ENCODE results near the gene ETV6. TPM values are rescaled to one million over a fixed set of nuclear protein-coding genes. Genes with fewer than 3 reads are reported as not detected.
A peak's percentile ranks its signal among the peaks of the same experiment; 100 is the strongest.

The ETV6 gene
- total RNA-seq, 1 donor from 2014 or later = 16.9 TPM

- DNase-seq = no peak
- peaks cover 92% of the 10 kb centered on the region for H3K4me1 ChIP-seq
- H3K4me3 ChIP-seq = no peak overlapping the region
- no peak for TF ChIP-seq CTCF (IDR thresholded peaks at IDR 0.05; ENCODE audit: borderline replicate concordance)
- intact Hi-C loops (cut with micrococcal nuclease) = no loop called here
- H3K9me3 ChIP-seq (replicated peaks) = no peaks in the 10 kb centered on the region
- peak overlapping the region; percentile 4 for H3K27ac ChIP-seq (replicated peaks)
- H3K36me3 ChIP-seq = no peaks in the 10 kb centered on the region
- H3K27me3 ChIP-seq (ENCODE audit: low read depth) = no peaks in the 10 kb centered on the region
Measured at GRCh38 chr12:11834104-11834812, 184.8 kb downstream of the ETV6 start.

GRCh38 chr12:11834931-11835330, 185.5 kb downstream of the ETV6 start:
- H3K27ac ChIP-seq (replicated peaks) = peak overlapping the region; percentile 4
- no peaks in the 10 kb centered on the region for H3K27me3 ChIP-seq (ENCODE audit: low read depth)
- no peak overlapping the region for H3K4me3 ChIP-seq
- peaks cover under 1% of the 10 kb centered on the region for H3K36me3 ChIP-seq
- no peak for TF ChIP-seq CTCF (IDR thresholded peaks at IDR 0.05; ENCODE audit: borderline replicate concordance)
- no peak for DNase-seq
- H3K4me1 ChIP-seq = peaks cover 92% of the 10 kb centered on the region
- intact Hi-C loops (cut with micrococcal nuclease) = no loop called here
- H3K9me3 ChIP-seq (replicated peaks) = no peaks in the 10 kb centered on the region

- no peak for TF ChIP-seq CTCF (IDR thresholded peaks at IDR 0.05; ENCODE audit: borderline replicate concordance)
- intact Hi-C loops (cut with micrococcal nuclease) = no loop called here
- Histone ChIP-seq H3K27me3 (ENCODE audit: low read depth) (no peaks in the 10 kb centered on the region), H3K4me3 (no peak overlapping the region), H3K9me3 (replicated peaks) (no peaks in the 10 kb centered on the region), H3K36me3 (peaks cover 6% of the 10 kb centered on the region), H3K4me1 (peaks cover 85% of the 10 kb centered on the region), H3K27ac (replicated peaks) (peak overlapping the region; percentile 3)
- DNase-seq = no peak
Measured at GRCh38 chr12:11836282-11837151, 187.0 kb downstream of the ETV6 start.

GRCh38 chr12:11837216-11837934, 187.9 kb downstream of the ETV6 start:
- TF ChIP-seq CTCF (IDR thresholded peaks at IDR 0.05; ENCODE audit: borderline replicate concordance) = no peak
- H3K4me1 ChIP-seq = peaks cover 77% of the 10 kb centered on the region
- DNase-seq = no peak
- peaks cover 6% of the 10 kb centered on the region for H3K36me3 ChIP-seq
- no peaks in the 10 kb centered on the region for H3K9me3 ChIP-seq (replicated peaks)
- no peak overlapping the region for H3K4me3 ChIP-seq
- no peak overlapping the region for H3K27ac ChIP-seq (replicated peaks)
- no peaks in the 10 kb centered on the region for H3K27me3 ChIP-seq (ENCODE audit: low read depth)
- intact Hi-C loops (cut with micrococcal nuclease) = no loop called here

GRCh38 chr12:11838403-11838802, 188.9 kb downstream of the ETV6 start:
- intact Hi-C loops (cut with micrococcal nuclease) = no loop called here
- H3K4me1 ChIP-seq = peaks cover 71% of the 10 kb centered on the region
- no peak for TF ChIP-seq CTCF (IDR thresholded peaks at IDR 0.05; ENCODE audit: borderline replicate concordance)

More at GRCh38 chr12:11838403-11838802, 188.9 kb downstream of the ETV6 start:
- Histone ChIP-seq H3K36me3 (peaks cover 6% of the 10 kb centered on the region), H3K4me3 (no peak overlapping the region), H3K27me3 (ENCODE audit: low read depth) (no peaks in the 10 kb centered on the region), H3K27ac (replicated peaks) (peak overlapping the region; percentile 66), H3K9me3 (replicated peaks) (no peaks in the 10 kb centered on the region)
- DNase-seq = no peak

Data from left ventricle myocardium inferior (tissue), 1 donor.